Measurements from ENCODE around the gene GALNT10. TPM values are rescaled to one million over a fixed set of nuclear protein-coding genes. Genes with fewer than 3 reads are reported as not detected.

GALNT10 gene
- total and polyA plus RNA-seq, 2 experiments from 2014 or later = 3.2 to 12.9 TPM

GRCh38 chr5:154401931-154402330, 211.4 kb downstream of the GALNT10 start (continued):
- TF ChIP-seq REST (IDR thresholded peaks at IDR 0.05; ENCODE audit: unreplicated experiment) (no peak), EZH2phosphoT487 (IDR thresholded peaks at IDR 0.05; ENCODE audit: unreplicated experiment) (no peak)

- no peak overlapping the region for H3K27ac Mint-ChIP-seq
- Histone ChIP-seq H3K79me2 (replicated peaks; ENCODE audit: insufficient read depth) (no peaks in the 10 kb centered on the region), H3K4me1 (ENCODE audit: insufficient read depth) (no peaks in the 10 kb centered on the region), H3K27me3 (ENCODE audit: insufficient read depth) (no peaks in the 10 kb centered on the region), H3F3A (replicated peaks; ENCODE audit: low read depth) (no peaks in the 10 kb centered on the region), H3K4me2 (no peak overlapping the region), H3K9me2 (ENCODE audit: insufficient read depth) (no peaks in the 10 kb centered on the region), H3K4me3 (no peak overlapping the region), H3K27ac (ENCODE audit: low read depth) (no peak overlapping the region), H3K36me3 (ENCODE audit: insufficient read depth) (no peaks in the 10 kb centered on the region), H2AFZ (no peak overlapping the region), H4K20me1 (replicated peaks; ENCODE audit: insufficient read depth) (no peaks in the 10 kb centered on the region; the same call in 1 of the 2 replicates)
- H3K4me3 Mint-ChIP-seq = no peak overlapping the region
- H3K4me1 Mint-ChIP-seq = peaks cover 9% of the 10 kb centered on the region; the same call in 2 of the 3 replicates
- DNase-seq (ENCODE audit: low spot score) (no peak), ATAC-seq (no peak)
- no peaks in the 10 kb centered on the region for H3K9me3 Mint-ChIP-seq
- no peaks in the 10 kb centered on the region for H3K36me3 Mint-ChIP-seq (ENCODE audit: low read depth)
- H3K27me3 Mint-ChIP-seq (ENCODE audit: insufficient read depth, low read depth, poor library complexity) = peaks cover 3% of the 10 kb centered on the region
- TF ChIP-seq EZH2 (IDR thresholded peaks at IDR 0.05; ENCODE audit: low read depth, unreplicated experiment) (no peak), REST (IDR thresholded peaks at IDR 0.05; ENCODE audit: unreplicated experiment) (no peak), CREB1 (CRISPR knock-in tag; IDR thresholded peaks at IDR 0.05; ENCODE audit: low read depth) (no peak), ZNF114 (CRISPR knock-in tag; IDR thresholded peaks at IDR 0.05) (no peak), ZNF331 (CRISPR knock-in tag; IDR thresholded peaks at IDR 0.05; ENCODE audit: low read depth) (no peak), EZH2phosphoT487 (IDR thresholded peaks at IDR 0.05; ENCODE audit: unreplicated experiment) (no peak), ZNF462 (CRISPR knock-in tag; IDR thresholded peaks at IDR 0.05) (no peak), STAT1 (IDR thresholded peaks at IDR 0.05; ENCODE audit: unreplicated experiment) (no peak), NANOG (IDR thresholded peaks at IDR 0.05; ENCODE audit: borderline replicate concordance) (no peak), CTCF (conservative IDR thresholded peaks at IDR 0.05; ENCODE audit: low read depth in 2 of 2) (no peak)
These were observed 212.1 kb downstream of the GALNT10 start for GRCh38 chr5:154402611-154403010.

Data from GM23338 (cell line).